ENCODE results near the gene FXYD6. TPM values are rescaled to one million over a fixed set of nuclear protein-coding genes. Genes with fewer than 3 reads are reported as not detected.

The FXYD6 gene
- total and polyA plus RNA-seq, 4 donors = 37.0 to 70.0 (median 43.9) TPM

- H3K36me3 ChIP-seq (ENCODE audit: control insufficient read depth in 4 of 4, insufficient read depth in 4 of 4, low read length in 4 of 4) = peaks cover 0 to 5% (median 2%) of the 10 kb centered on the region in 4 donors
- H3K27me3 ChIP-seq (ENCODE audit: control insufficient read depth in 3 of 3, insufficient read depth in 3 of 3, low read length in 2 of 3) = no peaks in the 10 kb centered on the region
- peak overlapping the region; percentile 26 to 27 for H3K9ac ChIP-seq (ENCODE audit: insufficient read depth in 1 of 2, low read length in 2 of 2)
- H3K4me1 ChIP-seq (ENCODE audit: control insufficient read depth in 5 of 5, insufficient read depth in 5 of 5, low read length in 5 of 5) = peaks cover 3 to 68% (median 30%) of the 10 kb centered on the region in 5 donors
- ATAC-seq (ENCODE audit: insufficient read depth, low FRiP score) (no peak), DNase-seq (peak; percentile 86 to 90 (median 88))
- H3K4me3 ChIP-seq = no peak overlapping the region
- peaks cover 0 to 7% (median 2%) of the 10 kb centered on the region in 4 donors for H3K9me3 ChIP-seq (ENCODE audit: control insufficient read depth in 4 of 4, insufficient read depth in 3 of 4, low read length in 3 of 4)
- 50 to 73% methylated on average over 12 of the region's 12 CpGs for WGBS, 2 donors
- TF ChIP-seq, protein P1, sequence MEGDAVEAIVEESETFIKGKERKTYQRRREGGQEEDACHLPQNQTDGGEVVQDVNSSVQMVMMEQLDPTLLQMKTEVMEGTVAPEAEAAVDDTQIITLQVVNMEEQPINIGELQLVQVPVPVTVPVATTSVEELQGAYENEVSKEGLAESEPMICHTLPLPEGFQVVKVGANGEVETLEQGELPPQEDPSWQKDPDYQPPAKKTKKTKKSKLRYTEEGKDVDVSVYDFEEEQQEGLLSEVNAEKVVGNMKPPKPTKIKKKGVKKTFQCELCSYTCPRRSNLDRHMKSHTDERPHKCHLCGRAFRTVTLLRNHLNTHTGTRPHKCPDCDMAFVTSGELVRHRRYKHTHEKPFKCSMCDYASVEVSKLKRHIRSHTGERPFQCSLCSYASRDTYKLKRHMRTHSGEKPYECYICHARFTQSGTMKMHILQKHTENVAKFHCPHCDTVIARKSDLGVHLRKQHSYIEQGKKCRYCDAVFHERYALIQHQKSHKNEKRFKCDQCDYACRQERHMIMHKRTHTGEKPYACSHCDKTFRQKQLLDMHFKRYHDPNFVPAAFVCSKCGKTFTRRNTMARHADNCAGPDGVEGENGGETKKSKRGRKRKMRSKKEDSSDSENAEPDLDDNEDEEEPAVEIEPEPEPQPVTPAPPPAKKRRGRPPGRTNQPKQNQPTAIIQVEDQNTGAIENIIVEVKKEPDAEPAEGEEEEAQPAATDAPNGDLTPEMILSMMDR (IDR thresholded peaks at IDR 0.05; ENCODE audit: control extremely low read depth, extremely low read depth) = no peak
- H3K27ac ChIP-seq (ENCODE audit: low read depth in 1 of 2, low read length in 1 of 2) = no peak overlapping the region
Measured at GRCh38 chr11:117855186-117855845, 21.1 kb downstream of the FXYD6 start.

DNA sequence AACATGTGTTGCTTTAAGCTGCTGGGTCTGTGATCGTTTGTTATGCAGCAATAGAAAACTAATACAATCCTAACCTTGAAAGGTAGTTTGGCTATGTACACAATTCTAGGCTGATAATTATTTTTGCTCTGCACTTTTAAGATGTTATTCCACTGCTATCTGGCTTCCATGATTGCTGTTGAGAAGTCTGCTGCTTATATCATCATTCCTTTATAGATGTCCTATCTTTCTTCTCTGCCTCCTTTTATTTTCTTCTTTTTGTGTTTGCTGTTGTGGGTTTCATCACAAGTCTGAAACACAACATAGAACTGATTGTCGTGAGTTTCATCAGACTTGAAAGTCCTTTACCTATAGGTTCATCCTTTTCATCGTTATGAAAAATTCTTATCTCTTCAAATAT, 24.1 kb downstream of the FXYD6 start:
- Histone ChIP-seq H3K4me3 (no peak overlapping the region), H3K27ac (ENCODE audit: low read depth in 1 of 2, low read length in 1 of 2) (no peak overlapping the region), H3K36me3 (ENCODE audit: control insufficient read depth in 4 of 4, insufficient read depth in 4 of 4, low read length in 4 of 4) (peaks cover 0 to 5% (median 2%) of the 10 kb centered on the region in 4 donors), H3K4me1 (ENCODE audit: control insufficient read depth in 5 of 5, insufficient read depth in 5 of 5, low read length in 5 of 5) (peaks cover 0 to 63% (median 32%) of the 10 kb centered on the region in 5 donors), H3K9me3 (ENCODE audit: control insufficient read depth in 4 of 4, insufficient read depth in 3 of 4, low read length in 3 of 4) (peaks cover 0 to 7% (median 2%) of the 10 kb centered on the region in 4 donors), H3K9ac (ENCODE audit: insufficient read depth in 1 of 2, low read length in 2 of 2) (no peak overlapping the region), H3K27me3 (ENCODE audit: control insufficient read depth in 3 of 3, insufficient read depth in 3 of 3, low read length in 2 of 3) (no peaks in the 10 kb centered on the region)
- DNase-seq = no peak
- TF ChIP-seq, protein P1 (IDR thresholded peaks at IDR 0.05; ENCODE audit: control extremely low read depth, extremely low read depth) = no peak
- no peak for ATAC-seq (ENCODE audit: insufficient read depth, low FRiP score)
- 62 to 77% methylated on average over 3 of the region's 3 CpGs for WGBS, 2 donors

- Histone ChIP-seq H3K9me3 (ENCODE audit: control insufficient read depth in 4 of 4, insufficient read depth in 3 of 4, low read length in 3 of 4) (peaks cover 0 to 7% (median 2%) of the 10 kb centered on the region in 4 donors), H3K4me1 (ENCODE audit: control insufficient read depth in 5 of 5, insufficient read depth in 5 of 5, low read length in 5 of 5) (peaks cover 0 to 59% (median 29%) of the 10 kb centered on the region in 5 donors), H3K9ac (ENCODE audit: insufficient read depth in 1 of 2, low read length in 2 of 2) (no peak overlapping the region), H3K4me3 (no peak overlapping the region), H3K27ac (ENCODE audit: low read depth in 1 of 2, low read length in 1 of 2) (no peak overlapping the region), H3K27me3 (ENCODE audit: control insufficient read depth in 3 of 3, insufficient read depth in 3 of 3, low read length in 2 of 3) (no peaks in the 10 kb centered on the region), H3K36me3 (ENCODE audit: control insufficient read depth in 4 of 4, insufficient read depth in 4 of 4, low read length in 4 of 4) (peaks cover 0 to 5% (median 2%) of the 10 kb centered on the region in 4 donors)
- TF ChIP-seq, protein P1 (IDR thresholded peaks at IDR 0.05; ENCODE audit: control extremely low read depth, extremely low read depth) = no peak
- WGBS, 2 donors = 46 to 68% methylated on average over 3 of the region's 3 CpGs
- ATAC-seq (ENCODE audit: insufficient read depth, low FRiP score) (no peak), DNase-seq (peak in 2 of 3 donors; percentile 45 to 52)
Measured at GRCh38 chr11:117851852-117852251, 24.6 kb downstream of the FXYD6 start.
